Activated CD8-positive, alpha-beta T cell treated with anti-CD3 and anti-CD28 coated beads for 36 hours (primary cell): ENCODE measurements around the gene GH1. TPM values are rescaled to one million over a fixed set of nuclear protein-coding genes. Genes with fewer than 3 reads are reported as not detected.
"Not testable (repeated sequence)": the region's sequence is repeated elsewhere in the genome, so short reads cannot be mapped to it uniquely, and the experiment has no call there.

Experiments
- ATAC-seq: fragments of 200-7000 bp; cut with Tn5 transposase; one replicate; pipeline ENCODE4 v1.10.0; 2021; ENCODE audit warnings: mild to moderate bottlenecking, moderate library complexity
- CTCF ChIA-PET: fragments of 350-600 bp; sonication (Branson Sonifier 250); formaldehyde crosslinking; loops from one replicate; lab custom pipeline; 2021; ENCODE audit warnings: antibody characterized with exemption; lab: Charles Lee
- POLR2A ChIA-PET: fragments of 350-600 bp; sonication (Branson Sonifier 250); formaldehyde crosslinking; loops from one replicate; lab custom pipeline; 2021; ENCODE audit warnings: antibody characterized with exemption; lab: Charles Lee
- DNase-seq: peaks from one replicate; pipeline ENCODE4 v3.0.0-alpha.2; 2020
- H3K27ac Mint-ChIP-seq: one replicate; pipeline ENCODE4 v1.8.0; 2021; ENCODE audit warnings: mild to moderate bottlenecking, mixed read lengths
- H3K27me3 Mint-ChIP-seq: one replicate; pipeline ENCODE4 v1.8.0; 2021; ENCODE audit warnings: mixed read lengths
- H3K36me3 Mint-ChIP-seq: one replicate; pipeline ENCODE4 v1.8.0; 2021; ENCODE audit warnings: low read depth, mixed read lengths
- H3K4me1 Mint-ChIP-seq: one replicate; pipeline ENCODE4 v1.8.0; 2021; ENCODE audit warnings: low read depth, mixed read lengths
- H3K4me3 Mint-ChIP-seq: one replicate; pipeline ENCODE4 v1.8.0; 2021; ENCODE audit warnings: mild to moderate bottlenecking, moderate library complexity, mixed read lengths
- H3K9me3 Mint-ChIP-seq: one replicate; pipeline ENCODE4 v1.8.0; 2021; ENCODE audit warnings: mixed read lengths
- intact Hi-C: fragments of 100-400 bp; cut with micrococcal nuclease; formaldehyde crosslinking; loops from one replicate; pipeline ENCODE4 v1.10.0; 2022
- total RNA-seq, 2 experiments: library from RNA; stranded (reverse); gene quantifications; one replicate each; pipeline ENCODE4 v1.2.3, GENCODE V29; 2021
- TF ChIP-seq, protein P1 (sequence below): fragments of 200-600 bp; IDR thresholded peaks from one replicate; pipeline ENCODE4 v1.8.0; 2022; ENCODE audit warnings: antibody characterized with exemption, mild to moderate bottlenecking

GH1 gene
- total RNA-seq, 2 experiments from 2014 or later: not detected

DNA sequence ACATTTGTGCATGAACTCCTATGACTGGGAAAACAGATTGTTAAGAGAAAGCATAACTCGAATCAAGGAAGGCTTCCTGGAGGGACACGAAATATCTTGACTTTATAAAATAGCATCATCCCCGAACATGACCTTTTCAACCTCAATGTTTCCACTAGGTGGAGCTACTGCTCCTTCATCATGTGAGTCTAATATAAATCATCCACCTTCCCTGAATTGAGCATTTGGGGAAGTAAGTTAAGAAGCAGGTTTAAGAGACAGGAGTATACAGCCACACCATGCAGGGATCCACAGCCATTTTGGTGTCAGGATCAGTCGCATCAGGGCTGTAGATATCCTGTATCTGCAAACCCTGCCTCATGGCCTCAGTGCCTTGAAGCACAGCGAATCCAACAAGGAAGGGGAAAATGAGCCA is 14.8 kb downstream of the GH1 start:
- H3K27ac Mint-ChIP-seq, POLR2A ChIA-PET, H3K4me3 Mint-ChIP-seq, H3K27me3 Mint-ChIP-seq, H3K9me3 Mint-ChIP-seq, H3K4me1 Mint-ChIP-seq, H3K36me3 Mint-ChIP-seq, intact Hi-C loops: not testable (repeated sequence)
- ATAC-seq (peak; percentile 74), DNase-seq (peak; percentile 57)
- TF ChIP-seq, protein P1, sequence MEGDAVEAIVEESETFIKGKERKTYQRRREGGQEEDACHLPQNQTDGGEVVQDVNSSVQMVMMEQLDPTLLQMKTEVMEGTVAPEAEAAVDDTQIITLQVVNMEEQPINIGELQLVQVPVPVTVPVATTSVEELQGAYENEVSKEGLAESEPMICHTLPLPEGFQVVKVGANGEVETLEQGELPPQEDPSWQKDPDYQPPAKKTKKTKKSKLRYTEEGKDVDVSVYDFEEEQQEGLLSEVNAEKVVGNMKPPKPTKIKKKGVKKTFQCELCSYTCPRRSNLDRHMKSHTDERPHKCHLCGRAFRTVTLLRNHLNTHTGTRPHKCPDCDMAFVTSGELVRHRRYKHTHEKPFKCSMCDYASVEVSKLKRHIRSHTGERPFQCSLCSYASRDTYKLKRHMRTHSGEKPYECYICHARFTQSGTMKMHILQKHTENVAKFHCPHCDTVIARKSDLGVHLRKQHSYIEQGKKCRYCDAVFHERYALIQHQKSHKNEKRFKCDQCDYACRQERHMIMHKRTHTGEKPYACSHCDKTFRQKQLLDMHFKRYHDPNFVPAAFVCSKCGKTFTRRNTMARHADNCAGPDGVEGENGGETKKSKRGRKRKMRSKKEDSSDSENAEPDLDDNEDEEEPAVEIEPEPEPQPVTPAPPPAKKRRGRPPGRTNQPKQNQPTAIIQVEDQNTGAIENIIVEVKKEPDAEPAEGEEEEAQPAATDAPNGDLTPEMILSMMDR: peak; percentile 66
- CTCF ChIA-PET: interaction anchor here (0.7 to 9.9 kb wide), 19 partner anchors 8 to 244 kb away, joined by 3 to 82 read pairs (median 5); partner anchors contain the start of genes CD79B, CSHL1 and GH1

DNA sequence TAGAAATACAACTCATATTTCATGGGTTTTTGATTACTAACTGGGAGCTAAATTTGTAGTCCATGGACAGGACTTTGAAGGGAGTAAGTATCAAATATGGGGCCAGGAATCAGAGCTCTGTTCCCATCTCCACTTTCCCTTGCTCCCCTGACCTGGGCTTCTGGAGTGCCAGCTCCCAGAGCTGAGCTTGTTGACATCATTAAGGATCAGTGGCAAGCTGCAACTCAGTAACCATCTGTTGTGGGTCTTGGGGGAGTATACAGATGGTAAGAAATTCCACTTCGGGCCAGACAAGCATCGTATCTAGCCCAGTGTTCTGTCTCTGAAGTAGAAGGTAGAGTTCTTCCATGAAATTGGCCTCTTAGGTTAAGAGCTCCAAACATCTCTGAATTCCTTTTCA is 16.7 kb downstream of the GH1 start:
- ATAC-seq, intact Hi-C loops, DNase-seq, H3K36me3 Mint-ChIP-seq, H3K9me3 Mint-ChIP-seq, H3K27me3 Mint-ChIP-seq, H3K4me1 Mint-ChIP-seq, H3K27ac Mint-ChIP-seq, H3K4me3 Mint-ChIP-seq: not testable (repeated sequence)
- ChIA-PET POLR2A (interaction anchor here (0.6 to 0.9 kb wide), 3 partner anchors 9 to 14 kb away, joined by 3 read pairs; partner anchors contain the start of gene CSHL1), CTCF (interaction anchor here (0.5 to 9.9 kb wide), 13 partner anchors 10 to 232 kb away, joined by 3 to 82 read pairs (median 10); partner anchors contain the start of genes CSHL1, GH1 and GH2)

DNA sequence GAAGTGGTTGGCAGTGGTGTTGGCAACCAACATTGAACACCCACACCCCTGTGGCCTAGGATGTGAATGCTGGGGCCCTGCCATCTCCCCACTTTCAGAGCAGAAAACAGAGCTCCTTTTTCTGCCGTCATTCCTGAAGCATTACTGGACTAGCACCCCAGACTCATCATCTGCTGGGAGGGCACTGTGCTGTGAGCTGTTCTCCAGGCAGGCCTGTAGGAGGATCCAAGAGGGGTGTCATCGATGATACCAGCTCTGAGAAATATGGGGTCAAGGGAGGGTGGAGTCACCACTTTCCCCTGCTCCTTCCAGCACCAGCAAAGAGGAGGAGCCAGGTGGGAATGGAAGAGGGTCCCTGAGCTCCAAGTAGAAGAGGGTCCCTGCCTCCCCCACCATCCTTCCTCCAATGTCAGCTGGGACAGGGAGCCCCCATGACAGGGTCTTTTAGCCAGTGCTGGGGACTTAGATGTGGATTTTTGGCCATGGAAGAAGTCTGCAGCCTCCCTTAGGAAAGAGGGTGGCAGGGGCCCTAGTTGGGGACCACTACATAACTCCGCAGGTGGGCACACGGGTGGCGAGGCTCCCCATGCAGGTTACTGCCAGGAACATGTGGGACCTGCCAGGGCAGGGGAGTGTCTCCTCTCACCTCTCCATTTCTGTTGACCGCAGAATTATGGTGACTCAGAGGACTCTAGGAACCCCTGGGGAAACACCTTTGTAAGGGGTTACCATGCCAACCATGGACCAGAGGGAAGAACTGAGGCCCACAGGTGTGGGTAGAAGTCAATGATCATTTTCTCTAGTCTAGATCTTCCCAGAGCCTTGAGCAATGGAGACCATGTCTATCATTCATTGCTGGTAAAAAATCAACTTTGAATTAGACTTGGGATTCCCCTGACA is 19.5 kb downstream of the GH1 start:
- H3K27ac Mint-ChIP-seq, H3K36me3 Mint-ChIP-seq, POLR2A ChIA-PET, H3K9me3 Mint-ChIP-seq, H3K27me3 Mint-ChIP-seq, intact Hi-C loops, H3K4me3 Mint-ChIP-seq, H3K4me1 Mint-ChIP-seq: not testable (repeated sequence)
- DNase-seq (peak; percentile 65), ATAC-seq (peak; percentile 77)
- CTCF ChIA-PET: interaction anchor here (1.2 to 1.3 kb wide), 2 partner anchors 10 to 13 kb away, joined by 3 to 7 read pairs; no protein-coding TSS in a partner anchor

DNA sequence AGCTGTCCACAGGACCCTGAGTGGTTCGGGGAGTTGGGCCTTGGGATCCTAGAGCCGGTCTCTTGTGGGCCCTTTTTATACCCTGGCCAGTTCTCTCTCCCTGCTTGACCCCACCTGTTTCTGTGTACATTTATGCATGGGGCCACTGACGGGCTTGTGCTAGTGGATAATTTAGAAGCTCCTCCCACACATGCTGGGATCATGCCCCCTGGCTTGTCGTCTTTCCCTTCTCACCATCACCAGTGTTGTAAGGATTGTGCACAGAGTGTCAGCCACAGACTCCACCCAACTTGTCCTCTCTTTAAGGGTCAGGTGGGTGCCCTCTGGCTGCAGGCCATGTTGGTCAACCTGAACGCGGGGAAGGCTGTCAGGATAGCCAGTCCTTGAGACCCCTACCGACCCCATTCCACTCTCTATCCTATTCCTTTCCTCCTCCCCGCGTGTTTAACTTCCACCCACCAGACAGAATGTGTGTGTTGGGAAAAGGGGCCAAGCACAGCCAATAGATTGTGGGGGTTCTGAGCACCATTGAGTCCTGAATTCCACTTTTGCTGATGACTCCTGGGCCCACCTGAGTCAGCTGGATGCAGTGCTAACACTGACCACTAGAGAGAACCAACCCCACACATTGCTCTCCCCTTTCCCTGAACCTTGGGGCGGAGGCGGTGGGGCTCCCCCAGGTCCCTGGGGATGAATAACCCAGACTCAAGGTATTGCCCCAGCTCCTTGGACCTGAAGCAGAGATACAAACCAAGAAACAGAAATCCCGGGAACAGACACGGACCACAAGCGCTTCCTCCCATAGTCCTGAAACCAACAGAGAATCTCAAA is 21.9 kb downstream of the GH1 start, which contains the start of gene CSH1:
Gene CSH1 (minus strand): TSS at position 51 of the 831 bp plus-strand sequence. CDS start 63 bp downstream, outside the sequence.
- POLR2A ChIA-PET, H3K9me3 Mint-ChIP-seq, DNase-seq, H3K4me1 Mint-ChIP-seq, intact Hi-C loops, H3K4me3 Mint-ChIP-seq, H3K27me3 Mint-ChIP-seq, H3K36me3 Mint-ChIP-seq, H3K27ac Mint-ChIP-seq: not testable (repeated sequence)
- CTCF ChIA-PET: interaction anchor here (0.6 kb wide), 1 partner anchor 154 kb away, joined by 3 read pairs; no protein-coding TSS in a partner anchor
- ATAC-seq: peak; percentile 61

DNA sequence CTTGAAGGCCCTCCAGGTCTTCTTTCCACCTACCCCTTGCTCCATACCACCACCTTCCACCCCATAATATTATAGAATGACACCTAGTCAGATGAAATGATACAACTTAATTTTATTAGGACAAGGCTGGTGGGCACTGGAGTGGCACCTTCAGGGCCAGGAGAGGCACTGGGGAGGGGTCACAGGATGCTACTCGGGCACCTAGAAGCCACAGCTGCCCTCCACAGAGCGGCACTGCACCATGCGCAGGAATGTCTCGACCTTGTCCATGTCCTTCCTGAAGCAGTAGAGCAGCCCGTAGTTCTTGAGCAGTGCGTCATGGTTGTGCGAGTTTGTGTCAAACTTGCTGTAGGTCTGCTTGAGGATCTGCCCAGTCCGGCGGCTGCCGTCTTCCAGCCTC is 23.8 kb downstream of the GH1 start:
- POLR2A ChIA-PET, H3K27ac Mint-ChIP-seq, ATAC-seq, H3K4me3 Mint-ChIP-seq, H3K4me1 Mint-ChIP-seq, DNase-seq, CTCF ChIA-PET, intact Hi-C loops, H3K36me3 Mint-ChIP-seq, H3K9me3 Mint-ChIP-seq, H3K27me3 Mint-ChIP-seq: not testable (repeated sequence)

DNA sequence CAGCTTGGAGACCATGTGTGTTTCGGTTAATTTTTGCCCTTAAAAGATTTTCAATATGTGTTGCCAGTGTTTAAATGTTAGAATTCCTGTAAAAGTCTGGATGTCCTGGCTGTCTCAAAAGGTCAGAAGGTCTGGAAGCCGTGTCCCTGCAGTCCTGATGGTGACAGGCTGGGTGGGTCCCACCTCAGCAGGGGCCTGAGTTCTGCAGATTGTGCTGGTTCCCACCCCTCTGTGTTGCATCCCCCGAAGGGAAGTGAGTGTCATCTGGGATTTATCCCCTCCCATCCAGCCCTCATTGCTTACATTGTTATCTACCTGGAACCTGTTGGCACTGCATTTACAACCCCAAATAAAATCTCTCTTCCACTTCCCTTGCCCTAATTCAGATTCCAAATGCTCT is 24.6 kb downstream of the GH1 start:
- CTCF ChIA-PET: interaction anchor here (7.6 kb wide), 1 partner anchor 11 kb away, joined by 82 read pairs; no protein-coding TSS in a partner anchor
- H3K9me3 Mint-ChIP-seq: not testable (repeated sequence)

DNA sequence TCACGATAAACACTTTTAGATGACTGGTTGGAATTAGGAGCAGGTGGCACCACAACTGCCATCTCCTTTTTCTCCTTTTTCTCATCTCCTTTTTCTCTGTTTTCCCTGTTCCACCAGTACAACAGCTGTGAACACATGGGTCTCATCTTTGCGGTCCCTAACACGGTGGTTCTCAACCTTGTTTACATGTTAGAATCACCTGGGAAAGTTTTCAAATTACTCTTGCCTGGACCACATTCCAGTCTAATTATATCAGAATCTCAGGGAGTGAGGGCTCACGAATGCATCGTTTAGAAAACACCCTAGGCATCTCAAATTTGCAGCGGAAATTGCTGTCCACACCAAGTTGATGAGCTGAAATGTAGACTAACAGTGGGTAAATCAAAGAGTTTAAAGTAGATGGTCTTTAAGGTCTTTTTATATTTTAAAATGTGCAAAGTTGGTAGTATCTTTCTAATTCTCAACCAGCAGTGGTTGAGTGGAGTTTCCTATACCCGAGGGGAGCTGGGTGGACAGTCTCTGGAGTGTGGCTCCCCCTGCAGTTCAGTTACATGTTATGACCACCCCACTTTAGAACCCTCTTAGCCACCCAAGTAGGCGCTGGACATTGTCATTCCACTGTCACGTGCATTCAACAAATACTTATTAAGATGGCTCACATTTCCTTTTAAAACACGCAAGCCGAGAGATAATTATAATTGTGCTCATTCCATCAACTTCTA is 26.2 kb downstream of the GH1 start:
- intact Hi-C loops, DNase-seq, H3K4me3 Mint-ChIP-seq, H3K9me3 Mint-ChIP-seq, H3K27ac Mint-ChIP-seq, ATAC-seq, H3K36me3 Mint-ChIP-seq, H3K27me3 Mint-ChIP-seq, H3K4me1 Mint-ChIP-seq, POLR2A ChIA-PET: not testable (repeated sequence)
- CTCF ChIA-PET: interaction anchor here (0.9 to 7.6 kb wide), 2 partner anchors 12 to 242 kb away, joined by 3 to 82 read pairs; no protein-coding TSS in a partner anchor

More for the DNA sequence above, 24.6 kb downstream of the GH1 start:
- POLR2A ChIA-PET, H3K27me3 Mint-ChIP-seq, ATAC-seq, DNase-seq, H3K27ac Mint-ChIP-seq, H3K4me3 Mint-ChIP-seq, H3K4me1 Mint-ChIP-seq, H3K36me3 Mint-ChIP-seq, intact Hi-C loops: not testable (repeated sequence)
